HepG2 (cell line): ENCODE results near the gene SMIM13. TPM values are rescaled to one million over a fixed set of nuclear protein-coding genes. Genes with fewer than 3 reads are reported as not detected.

ENCODE experiments used
- ARID2 ChIP-seq: sonication (generic); formaldehyde crosslinking; IDR thresholded peaks from 2 replicates; pipeline ENCODE4 v1.8.1; 2022; ENCODE audit warnings: mild to moderate bottlenecking, missing genetic modification reagents, borderline replicate concordance
- ATRX ChIP-seq: sonication (generic); formaldehyde crosslinking; IDR thresholded peaks from 2 replicates; pipeline ENCODE4 v1.4.0; 2020; ENCODE audit warnings: missing genetic modification reagents, borderline replicate concordance
- CBX2 ChIP-seq, 2 experiments: fragments of 200-600 bp in 1 of 2; sonication (generic); formaldehyde crosslinking in 1 of 2; IDR thresholded peaks; 2 replicates each; pipeline versions ENCODE4 v1.7.0 to v1.8.1; 2018 to 2022; ENCODE audit warnings: low read depth in 2 of 2, low read length in 1 of 2, mild to moderate bottlenecking in 1 of 2, missing genetic modification reagents in 1 of 2
- CCDC6 ChIP-seq: sonication (generic); formaldehyde crosslinking; IDR thresholded peaks from 2 replicates; pipeline ENCODE4 v1.8.1; 2022; ENCODE audit warnings: mild to moderate bottlenecking, missing genetic modification reagents, moderate library complexity
- EED ChIP-seq: sonication (generic); formaldehyde crosslinking; IDR thresholded peaks from 2 replicates; pipeline ENCODE4 v1.5.0; 2020; ENCODE audit warnings: mild to moderate bottlenecking, missing genetic modification reagents
- HNF1B ChIP-seq: sonication (generic); formaldehyde crosslinking; IDR thresholded peaks from 2 replicates; pipeline ENCODE4 v1.5.1; 2020; ENCODE audit warnings: mild to moderate bottlenecking, moderate library complexity, missing genetic modification reagents
- KLF11 ChIP-seq: IDR thresholded peaks from 2 replicates; pipeline ENCODE4 v1.6.1; 2016; ENCODE audit warnings: missing compliant biosample characterization
- MED8 ChIP-seq: sonication (generic); formaldehyde crosslinking; IDR thresholded peaks from 2 replicates; pipeline ENCODE4 v1.8.1; 2023; ENCODE audit warnings: mild to moderate bottlenecking, missing genetic modification reagents; ENCODE audit not compliant: insufficient replicate concordance
- NONO ChIP-seq, 2 experiments: fragments of 450-650 bp in 1 of 2; sonication (generic) in 1 of 2; formaldehyde crosslinking in 1 of 2; IDR thresholded peaks in 1 of 2; conservative IDR thresholded peaks in 1 of 2; 2 replicates each; pipeline versions ENCODE4 v1.6.1 to v1.8.0; 2017 to 2022; ENCODE audit warnings: mild to moderate bottlenecking in 1 of 2, missing genetic modification reagents in 1 of 2, moderate library complexity in 1 of 2
- PLRG1 ChIP-seq: fragments of 450-650 bp; conservative IDR thresholded peaks from 2 replicates; pipeline ENCODE4 v1.6.1; 2016
- REL ChIP-seq: sonication (generic); formaldehyde crosslinking; conservative IDR thresholded peaks from 2 replicates; pipeline ENCODE4 v1.8.0; 2022; ENCODE audit warnings: mild to moderate bottlenecking, missing genetic modification reagents, moderate library complexity
- SIN3A ChIP-seq: IDR thresholded peaks from 2 replicates; pipeline ENCODE4 v1.6.1; 2011; ENCODE audit warnings: low read depth, mild to moderate bottlenecking, control low read depth, low read length, borderline replicate concordance
- SRSF1 ChIP-seq: fragments of 200-400 bp; formaldehyde crosslinking; optimal IDR thresholded peaks from 2 replicates; pipeline ENCODE3; 2017; ENCODE audit warnings: mild to moderate bottlenecking, low read depth, low read length, moderate library complexity
- ZNF160 ChIP-seq: sonication (generic); formaldehyde crosslinking; IDR thresholded peaks from 2 replicates; pipeline ENCODE4 v1.8.0; 2022; ENCODE audit warnings: mild to moderate bottlenecking, inconsistent platforms, missing genetic modification reagents
- ZNF24 ChIP-seq: fragments of 450-650 bp; IDR thresholded peaks from 2 replicates; pipeline ENCODE4 v1.6.1; 2017; ENCODE audit warnings: antibody characterized with exemption, mild to moderate bottlenecking
- ZNF333 ChIP-seq: sonication (generic); formaldehyde crosslinking; IDR thresholded peaks from 2 replicates; pipeline ENCODE4 v1.4.0; 2020; ENCODE audit warnings: mild to moderate bottlenecking, missing genetic modification reagents, borderline replicate concordance
- ZNF547 ChIP-seq: sonication (generic); formaldehyde crosslinking; IDR thresholded peaks from 2 replicates; pipeline ENCODE4 v1.5.1; 2020; ENCODE audit warnings: mild to moderate bottlenecking, missing genetic modification reagents
- ZNF577 ChIP-seq: sonication (generic); formaldehyde crosslinking; IDR thresholded peaks from 2 replicates; pipeline ENCODE4 v1.4.0; 2020; ENCODE audit warnings: mild to moderate bottlenecking, low read depth, missing genetic modification reagents, borderline replicate concordance
- ZNF800 ChIP-seq: sonication (generic); formaldehyde crosslinking; IDR thresholded peaks from 2 replicates; pipeline ENCODE4 v1.4.0; 2020; ENCODE audit warnings: missing genetic modification reagents
- ZNF891 ChIP-seq: sonication (generic); formaldehyde crosslinking; IDR thresholded peaks from 2 replicates; pipeline ENCODE4 v1.5.0; 2020; ENCODE audit warnings: mild to moderate bottlenecking, missing genetic modification reagents
- polyA plus RNA-seq, 8 experiments: library from polyadenylated mRNA; depleted of rRNA in 3 of 8; stranded (reverse) in 7 of 8; unstranded in 1 of 8; fragments of >200 nt; fragmentation: Illumina TruSeq in 4 of 8; extraction: Trizol in 4 of 8; gene quantifications; 2 replicates each; pipeline versions ENCODE4 v1.2.1 to v1.2.3, GENCODE V29; 2011 to 2016; ENCODE audit warnings: low read depth in 4 of 8, missing spikeins in 1 of 8, mixed read lengths in 1 of 8; ENCODE audit not compliant: insufficient read depth in 1 of 8
- total RNA-seq, 5 experiments: library from RNA; depleted of rRNA; stranded (reverse); fragments of >200 nt; fragmentation: Illumina TruSeq; extraction: Trizol; gene quantifications; 2 replicates each; pipeline ENCODE4 v1.2.3, GENCODE V29; 2016; ENCODE audit warnings: low read depth in 1 of 5
- TF ChIP-seq, protein P1 (sequence below): sonication (generic); formaldehyde crosslinking; IDR thresholded peaks from 2 replicates; pipeline ENCODE4 v1.4.0; 2020; ENCODE audit warnings: missing genetic modification reagents
- TF ChIP-seq, protein P2 (sequence below): sonication (generic); formaldehyde crosslinking; IDR thresholded peaks from 2 replicates; pipeline ENCODE4 v1.5.0; 2020; ENCODE audit warnings: missing genetic modification reagents, mild to moderate bottlenecking, borderline replicate concordance

Gene SMIM13
- total and polyA plus RNA-seq, 2 of the 13 experiments (the other 11 are each of a cell fraction or from before 2014, with no cell fraction given), result 2.7 to 10.2 TPM

GRCh38 chr6:11093626-11094410 lies at the start of gene SMIM13 (continued):
- TF ChIP-seq REL (CRISPR knock-in tag) (no peak), ZNF24 (no peak), ZNF800 (peak; percentile 47; the same call in 1 of the 2 replicates), ZNF160 (peak; percentile 38), ZNF577 (CRISPR knock-in tag) (no peak), MED8 (no peak), ZNF891 (CRISPR knock-in tag) (no peak; the same call in 1 of the 2 replicates), EED (no peak; the same call in 1 of the 2 replicates), CBX2 (IDR thresholded peaks at IDR 0.05; ENCODE audit: low read depth, low read length) (no peak), CBX2 (CRISPR knock-in tag; IDR thresholded peaks at IDR 0.05; ENCODE audit: low read depth) (peak; percentile 56), SRSF1 (peak; percentile 96), ATRX (CRISPR knock-in tag) (no peak), SIN3A (no peak; the same call in 1 of the 2 replicates), ZNF547 (CRISPR knock-in tag) (peak; percentile 78), ARID2 (CRISPR knock-in tag) (peak; percentile 92), NONO (IDR thresholded peaks at IDR 0.05) (no peak), NONO (CRISPR knock-in tag; conservative IDR thresholded peaks at IDR 0.05) (peak; percentile 77), CCDC6 (CRISPR knock-in tag) (no peak), PLRG1 (no peak), HNF1B (CRISPR knock-in tag) (peak; percentile 96), ZNF333 (peak; percentile 42; the same call in 1 of the 2 replicates), KLF11 (CRISPR knock-in tag) (no peak; the same call in 1 of the 2 replicates)
- TF ChIP-seq, protein P1, sequence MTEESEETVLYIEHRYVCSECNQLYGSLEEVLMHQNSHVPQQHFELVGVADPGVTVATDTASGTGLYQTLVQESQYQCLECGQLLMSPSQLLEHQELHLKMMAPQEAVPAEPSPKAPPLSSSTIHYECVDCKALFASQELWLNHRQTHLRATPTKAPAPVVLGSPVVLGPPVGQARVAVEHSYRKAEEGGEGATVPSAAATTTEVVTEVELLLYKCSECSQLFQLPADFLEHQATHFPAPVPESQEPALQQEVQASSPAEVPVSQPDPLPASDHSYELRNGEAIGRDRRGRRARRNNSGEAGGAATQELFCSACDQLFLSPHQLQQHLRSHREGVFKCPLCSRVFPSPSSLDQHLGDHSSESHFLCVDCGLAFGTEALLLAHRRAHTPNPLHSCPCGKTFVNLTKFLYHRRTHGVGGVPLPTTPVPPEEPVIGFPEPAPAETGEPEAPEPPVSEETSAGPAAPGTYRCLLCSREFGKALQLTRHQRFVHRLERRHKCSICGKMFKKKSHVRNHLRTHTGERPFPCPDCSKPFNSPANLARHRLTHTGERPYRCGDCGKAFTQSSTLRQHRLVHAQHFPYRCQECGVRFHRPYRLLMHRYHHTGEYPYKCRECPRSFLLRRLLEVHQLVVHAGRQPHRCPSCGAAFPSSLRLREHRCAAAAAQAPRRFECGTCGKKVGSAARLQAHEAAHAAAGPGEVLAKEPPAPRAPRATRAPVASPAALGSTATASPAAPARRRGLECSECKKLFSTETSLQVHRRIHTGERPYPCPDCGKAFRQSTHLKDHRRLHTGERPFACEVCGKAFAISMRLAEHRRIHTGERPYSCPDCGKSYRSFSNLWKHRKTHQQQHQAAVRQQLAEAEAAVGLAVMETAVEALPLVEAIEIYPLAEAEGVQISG (CRISPR knock-in tag), result peak; percentile 97
- TF ChIP-seq, protein P2, sequence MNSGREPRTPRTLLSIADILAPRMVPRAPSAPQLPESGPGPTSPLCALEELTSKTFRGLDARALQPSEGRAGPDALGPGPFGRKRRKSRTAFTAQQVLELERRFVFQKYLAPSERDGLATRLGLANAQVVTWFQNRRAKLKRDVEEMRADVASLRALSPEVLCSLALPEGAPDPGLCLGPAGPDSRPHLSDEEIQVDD (CRISPR knock-in tag), result peak; percentile 65; the same call in 1 of the 2 replicates
